DND-41 (cell line): ENCODE results near the gene TMEM11.

Source experiments
- EZH2 ChIP-seq: IDR thresholded peaks from 3 replicates; pipeline ENCODE4 v1.6.1; 2012; ENCODE audit warnings: borderline replicate concordance, low read depth, mild to moderate bottlenecking, moderate library complexity, low read length, inconsistent platforms; ENCODE audit not compliant: severe bottlenecking
- TF ChIP-seq, protein P1 (sequence below): IDR thresholded peaks from 2 replicates; pipeline ENCODE4 v1.5.1; 2012; ENCODE audit warnings: borderline replicate concordance, low read length, moderate library complexity, mild to moderate bottlenecking; ENCODE audit not compliant: poor library complexity, severe bottlenecking; ENCODE audit errors: extremely low read depth

DNA sequence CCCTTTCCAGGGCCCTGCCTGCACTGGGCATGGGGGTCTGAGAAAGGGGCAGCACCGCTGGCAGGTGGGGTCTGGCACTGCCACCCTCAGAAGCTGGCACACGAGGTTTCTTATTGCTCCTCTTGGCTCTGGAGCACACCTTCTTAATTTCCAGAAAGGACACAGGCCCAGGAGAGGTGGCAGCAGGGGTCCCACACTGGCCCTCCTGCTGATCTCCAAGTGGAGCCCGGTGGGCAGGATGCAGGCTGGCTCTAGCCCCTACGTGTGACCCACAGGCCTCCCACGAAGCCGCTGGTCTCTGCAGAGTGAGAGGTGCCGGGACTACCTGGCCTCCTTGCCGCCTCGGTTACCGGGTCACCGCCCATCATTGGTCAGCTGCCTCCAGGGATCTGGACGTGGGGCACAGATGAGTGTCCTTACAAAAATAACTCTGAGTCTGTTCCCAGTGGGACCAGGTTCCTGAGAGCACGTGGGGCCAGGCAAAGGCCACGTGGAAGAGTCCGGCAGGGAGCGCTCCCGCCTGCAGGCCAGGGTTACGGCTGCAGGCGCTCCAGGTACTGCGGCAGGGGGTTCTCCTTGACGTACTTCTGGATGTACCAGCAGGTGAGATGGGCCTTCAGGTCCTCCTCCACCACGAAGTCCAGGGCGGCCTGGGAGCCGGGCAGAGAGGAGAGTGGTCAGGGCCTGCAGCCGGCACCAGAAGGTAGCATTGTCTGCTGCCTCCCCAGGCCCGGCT, 29.0 kb upstream of the TMEM11 start:
- TF ChIP-seq EZH2, result no peak
- TF ChIP-seq, protein P1, sequence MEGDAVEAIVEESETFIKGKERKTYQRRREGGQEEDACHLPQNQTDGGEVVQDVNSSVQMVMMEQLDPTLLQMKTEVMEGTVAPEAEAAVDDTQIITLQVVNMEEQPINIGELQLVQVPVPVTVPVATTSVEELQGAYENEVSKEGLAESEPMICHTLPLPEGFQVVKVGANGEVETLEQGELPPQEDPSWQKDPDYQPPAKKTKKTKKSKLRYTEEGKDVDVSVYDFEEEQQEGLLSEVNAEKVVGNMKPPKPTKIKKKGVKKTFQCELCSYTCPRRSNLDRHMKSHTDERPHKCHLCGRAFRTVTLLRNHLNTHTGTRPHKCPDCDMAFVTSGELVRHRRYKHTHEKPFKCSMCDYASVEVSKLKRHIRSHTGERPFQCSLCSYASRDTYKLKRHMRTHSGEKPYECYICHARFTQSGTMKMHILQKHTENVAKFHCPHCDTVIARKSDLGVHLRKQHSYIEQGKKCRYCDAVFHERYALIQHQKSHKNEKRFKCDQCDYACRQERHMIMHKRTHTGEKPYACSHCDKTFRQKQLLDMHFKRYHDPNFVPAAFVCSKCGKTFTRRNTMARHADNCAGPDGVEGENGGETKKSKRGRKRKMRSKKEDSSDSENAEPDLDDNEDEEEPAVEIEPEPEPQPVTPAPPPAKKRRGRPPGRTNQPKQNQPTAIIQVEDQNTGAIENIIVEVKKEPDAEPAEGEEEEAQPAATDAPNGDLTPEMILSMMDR, result no peak
